Gastrocnemius medialis (tissue), 4 donors: ENCODE results near the gene LIN52.

Experiments used
- CTCF ChIP-seq, 5 experiments: fragments of 450-650 bp in 3 of 5; fragments of 200-600 bp in 2 of 5; sonication (generic) in 2 of 5; IDR thresholded peaks in 4 of 5; conservative IDR thresholded peaks in 1 of 5; 1 replicate in 4 of 5; 2 replicates in 1 of 5; pipeline ENCODE4 v1.5.1; 2016 to 2019; ENCODE audit warnings: antibody characterized with exemption in 5 of 5, mild to moderate bottlenecking in 3 of 5, moderate library complexity in 3 of 5
- POLR2A ChIP-seq, 2 donors: fragments of 450-650 bp; IDR thresholded peaks; one replicate each; pipeline ENCODE4 v1.6.1; 2017; ENCODE audit warnings: antibody characterized with exemption in 2 of 2, mild to moderate bottlenecking in 2 of 2, moderate library complexity in 2 of 2

GRCh38 chr14:74126315-74127013 is 41.7 kb downstream of the LIN52 start:
- TF ChIP-seq CTCF (IDR thresholded peaks at IDR 0.05 in 4 of 5, conservative IDR thresholded peaks at IDR 0.05 in 1 of 5) (no peak), POLR2A (IDR thresholded peaks at IDR 0.05) (no peak)
